ENCODE results near the gene NTHL1.
A peak's percentile ranks its signal among the peaks of the same experiment; 100 is the strongest.

The NTHL1 gene

GRCh38 chr16:2029350-2029749 lies 18.3 kb downstream of the NTHL1 start:
- H3K4me3 ChIP-seq (ENCODE audit: control insufficient read depth, low read depth, low read length), result no peak overlapping the region
- DNase-seq (ENCODE audit: low read depth), result no peak
- TF ChIP-seq CTCF (conservative IDR thresholded peaks at IDR 0.05; ENCODE audit: control insufficient read depth, insufficient read depth, low read depth, low read length), result no peak

GRCh38 chr16:2028620-2029220 lies 18.9 kb downstream of the NTHL1 start:
- H3K4me3 ChIP-seq (ENCODE audit: control insufficient read depth, low read depth, low read length), result no peak overlapping the region
- no peak for TF ChIP-seq CTCF (conservative IDR thresholded peaks at IDR 0.05; ENCODE audit: control insufficient read depth, insufficient read depth, low read depth, low read length)
- DNase-seq (ENCODE audit: low read depth), result no peak

- DNase-seq (ENCODE audit: low read depth), result no peak
- TF ChIP-seq CTCF (conservative IDR thresholded peaks at IDR 0.05; ENCODE audit: control insufficient read depth, insufficient read depth, low read depth, low read length), result no peak
- H3K4me3 ChIP-seq (ENCODE audit: control insufficient read depth, low read depth, low read length), result no peak overlapping the region
Observed at GRCh38 chr16:2028146-2028545, 19.5 kb downstream of the NTHL1 start.

DNA sequence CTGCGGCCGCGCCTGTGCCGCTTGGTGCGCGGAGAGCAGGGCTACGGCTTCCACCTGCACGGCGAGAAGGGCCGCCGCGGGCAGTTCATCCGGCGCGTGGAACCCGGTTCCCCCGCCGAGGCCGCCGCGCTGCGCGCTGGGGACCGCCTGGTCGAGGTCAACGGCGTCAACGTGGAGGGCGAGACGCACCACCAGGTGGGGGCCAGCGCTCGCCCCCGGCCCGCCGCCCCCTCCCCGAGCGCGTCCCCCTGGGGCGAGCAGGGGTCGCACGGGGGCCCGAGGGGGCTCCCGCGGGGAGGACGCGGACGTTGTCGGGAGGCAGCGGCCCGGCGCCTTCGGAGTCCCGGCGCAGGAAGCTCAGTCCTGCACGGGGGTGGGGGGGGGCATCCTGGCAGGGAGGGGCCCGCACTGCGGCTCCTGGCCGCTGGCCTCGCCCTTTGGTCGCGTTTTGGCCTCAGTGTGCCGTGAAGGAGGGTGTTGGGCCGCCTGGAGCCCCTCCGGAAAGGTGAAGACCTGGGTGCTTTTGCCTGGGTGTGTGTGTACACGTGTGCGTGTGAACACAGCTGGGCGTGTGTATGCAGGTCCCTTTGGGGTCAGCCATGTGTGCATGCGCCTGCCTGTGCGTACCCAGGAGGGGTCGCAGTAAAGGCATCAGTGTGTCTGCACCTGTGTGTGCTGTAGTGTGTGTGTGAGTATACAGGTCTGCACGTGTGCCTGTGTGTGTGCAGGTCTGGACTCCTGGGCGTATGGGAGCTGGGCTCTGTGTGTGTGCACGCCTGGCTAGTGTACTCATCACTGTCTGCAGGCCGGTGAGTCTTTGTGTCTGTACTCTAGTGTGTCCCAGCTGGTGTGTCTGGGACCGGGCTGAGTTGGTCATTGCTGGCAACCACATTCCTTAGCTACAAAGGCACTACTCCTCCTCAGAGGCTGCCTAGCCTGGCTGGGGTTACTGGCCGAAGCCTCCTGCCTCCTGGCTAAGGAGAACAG lies 20.3 kb downstream of the NTHL1 start:
- H3K4me3 ChIP-seq (ENCODE audit: control insufficient read depth, low read depth, low read length), result peak overlapping the region; percentile 36
- TF ChIP-seq CTCF (conservative IDR thresholded peaks at IDR 0.05; ENCODE audit: control insufficient read depth, insufficient read depth, low read depth, low read length), result no peak
- DNase-seq (ENCODE audit: low read depth), result no peak

GRCh38 chr16:2026461-2027023 lies 21.1 kb downstream of the NTHL1 start, which contains the start of gene NHERF2:
TSS of gene NHERF2 (plus strand) at chr16:2026902. CDS start at chr16:2027006, 104 bp downstream.
- no peak for DNase-seq (ENCODE audit: low read depth)
- TF ChIP-seq CTCF (conservative IDR thresholded peaks at IDR 0.05; ENCODE audit: control insufficient read depth, insufficient read depth, low read depth, low read length), result no peak
- H3K4me3 ChIP-seq (ENCODE audit: control insufficient read depth, low read depth, low read length), result peak within 1 kb of the TSS; percentile 36

GRCh38 chr16:2025878-2026460 lies 21.7 kb downstream of the NTHL1 start:
- DNase-seq (ENCODE audit: low read depth), result no peak
- H3K4me3 ChIP-seq (ENCODE audit: control insufficient read depth, low read depth, low read length), result no peak overlapping the region
- no peak for TF ChIP-seq CTCF (conservative IDR thresholded peaks at IDR 0.05; ENCODE audit: control insufficient read depth, insufficient read depth, low read depth, low read length)
